ENCODE measurements around the gene PGA4.
"Not testable (repeated sequence)": the region's sequence is repeated elsewhere in the genome, so short reads cannot be mapped to it uniquely, and the experiment has no call there.

PGA4 gene

GRCh38 chr11:61222047-61222446 is at the start of gene PGA4:
Gene PGA4 (plus strand): TSS chr11:61222347. CDS start chr11:61222401, 54 bp downstream.
- not testable (repeated sequence) for H3K4me3 ChIP-seq

GRCh38 chr11:61172356-61172755 is 49.8 kb upstream of the PGA4 start:
- H3K4me3 ChIP-seq, result no peak overlapping the region

More at GRCh38 chr11:61222047-61222446, at the start of gene PGA4:
- not testable (repeated sequence) for H3K27ac ChIP-seq

GRCh38 chr11:61172888-61173287 is 49.3 kb upstream of the PGA4 start:
- H3K27ac ChIP-seq, result no peak overlapping the region
- no peak overlapping the region for H3K4me3 ChIP-seq

More at GRCh38 chr11:61172356-61172755, 49.8 kb upstream of the PGA4 start:
- no peak overlapping the region for H3K27ac ChIP-seq

- Histone ChIP-seq H3K4me3 (no peak overlapping the region), H3K27ac (no peak overlapping the region)
These were observed 48.7 kb upstream of the PGA4 start for GRCh38 chr11:61173456-61173855.

GRCh38 chr11:61174273-61174672 is 47.9 kb upstream of the PGA4 start:
- Histone ChIP-seq H3K27ac (no peak overlapping the region), H3K4me3 (no peak overlapping the region)

GRCh38 chr11:61174949-61175348 is 47.2 kb upstream of the PGA4 start:
- Histone ChIP-seq H3K4me3 (no peak overlapping the region), H3K27ac (no peak overlapping the region)

GRCh38 chr11:61176446-61176845 is 45.7 kb upstream of the PGA4 start:
- Histone ChIP-seq H3K4me3 (no peak overlapping the region), H3K27ac (no peak overlapping the region)

GRCh38 chr11:61180205-61180604 is 41.9 kb upstream of the PGA4 start:
- H3K4me3 ChIP-seq, H3K27ac ChIP-seq: not testable (repeated sequence)

GRCh38 chr11:61181489-61181888 is 40.7 kb upstream of the PGA4 start:
- H3K4me3 ChIP-seq, result no peak overlapping the region
- no peak overlapping the region for H3K27ac ChIP-seq

GRCh38 chr11:61183645-61184044 is 38.5 kb upstream of the PGA4 start:
- Histone ChIP-seq H3K4me3 (no peak overlapping the region), H3K27ac (no peak overlapping the region)

GRCh38 chr11:61186504-61186903 is 35.6 kb upstream of the PGA4 start:
- no peak overlapping the region for H3K4me3 ChIP-seq
- no peak overlapping the region for H3K27ac ChIP-seq

- no peak overlapping the region for H3K4me3 ChIP-seq
- no peak overlapping the region for H3K27ac ChIP-seq
These were observed 34.5 kb upstream of the PGA4 start for GRCh38 chr11:61187505-61188130.

- Histone ChIP-seq H3K4me3 (no peak overlapping the region), H3K27ac (no peak overlapping the region)
These were observed 32.2 kb upstream of the PGA4 start for GRCh38 chr11:61189933-61190332.

- no peak overlapping the region for H3K27ac ChIP-seq
These were observed 28.6 kb upstream of the PGA4 start for GRCh38 chr11:61193596-61193995.

GRCh38 chr11:61194169-61194671 is 27.9 kb upstream of the PGA4 start:
- no peak overlapping the region for H3K4me3 ChIP-seq
- H3K27ac ChIP-seq, result no peak overlapping the region

More at GRCh38 chr11:61193596-61193995, 28.6 kb upstream of the PGA4 start:
- no peak overlapping the region for H3K4me3 ChIP-seq

- Histone ChIP-seq H3K27ac (no peak overlapping the region), H3K4me3 (no peak overlapping the region)
These were observed 27.0 kb upstream of the PGA4 start for GRCh38 chr11:61194981-61195695.

- Histone ChIP-seq H3K4me3 (no peak overlapping the region), H3K27ac (no peak overlapping the region)
These were observed 26.4 kb upstream of the PGA4 start for GRCh38 chr11:61195719-61196118.

- H3K27ac ChIP-seq, result no peak overlapping the region
- no peak overlapping the region for H3K4me3 ChIP-seq
These were observed 23.8 kb upstream of the PGA4 start for GRCh38 chr11:61198361-61198760.

- H3K4me3 ChIP-seq, result no peak overlapping the region
- no peak overlapping the region for H3K27ac ChIP-seq
These were observed 23.1 kb upstream of the PGA4 start for GRCh38 chr11:61198948-61199523.

- H3K27ac ChIP-seq, result no peak overlapping the region
- H3K4me3 ChIP-seq, result no peak overlapping the region
These were observed 20.7 kb upstream of the PGA4 start for GRCh38 chr11:61201476-61201875.

Measured in skin epidermis (tissue), 12 donors.